K562 (cell line): Measurements from ENCODE around the gene HEMGN. TPM values are rescaled to one million over a fixed set of nuclear protein-coding genes. Genes with fewer than 3 reads are reported as not detected.

ENCODE experiments used
- ARID3A ChIP-seq: IDR thresholded peaks from 2 replicates; pipeline ENCODE4 v1.6.1; 2012; ENCODE audit warnings: low read depth, low read length, improper control_type of control experiment, borderline replicate concordance
- REST ChIP-seq, 2 experiments: fragments of 450-650 bp; formaldehyde crosslinking in 1 of 2; IDR thresholded peaks; 2 replicates each; pipeline versions ENCODE4 v1.4.0 to v1.6.1; 2014 to 2020; ENCODE audit warnings: mild to moderate bottlenecking in 2 of 2, borderline replicate concordance in 1 of 2, low read depth in 1 of 2
- SRF ChIP-seq, 2 experiments: fragments of 250-450, 450-650 bp in 1 of 2; sonication (Bioruptor Pico) in 1 of 2; sonication (generic) in 1 of 2; formaldehyde crosslinking; IDR thresholded peaks; 2 replicates each; pipeline versions ENCODE4 v1.5.0 to v1.5.1; 2020 to 2022; ENCODE audit warnings: mild to moderate bottlenecking in 1 of 2, missing genetic modification reagents in 1 of 2
- TCF7L2 ChIP-seq: fragments of 150-350 bp; IDR thresholded peaks from 2 replicates; pipeline ENCODE4 v1.6.1; 2016; ENCODE audit warnings: low read depth, mild to moderate bottlenecking, low read length, moderate library complexity
- TEAD4 ChIP-seq, 2 experiments: sonication (generic) in 1 of 2; formaldehyde crosslinking in 1 of 2; IDR thresholded peaks; 2 replicates each; pipeline versions ENCODE4 v1.6.1 to v1.8.0; 2012 to 2022; ENCODE audit warnings: borderline replicate concordance in 1 of 2, inconsistent platforms in 1 of 2, low read length in 1 of 2, mild to moderate bottlenecking in 1 of 2, missing genetic modification reagents in 1 of 2
- U2AF1 ChIP-seq: fragments of 200-400 bp; formaldehyde crosslinking; optimal IDR thresholded peaks from 2 replicates; pipeline ENCODE3; 2017; ENCODE audit warnings: mild to moderate bottlenecking, low read depth, low read length, moderate library complexity
- polyA plus RNA-seq, 8 experiments: library from polyadenylated mRNA; depleted of rRNA in 4 of 8; stranded (reverse) in 5 of 8; unstranded in 3 of 8; fragments of >200 nt; fragmentation: Nextera tagmentation in 2 of 8; fragmentation: Illumina TruSeq in 1 of 8; extraction: Ambion mirVana in 2 of 8; extraction: Trizol in 1 of 8; gene quantifications; 2 replicates each; pipeline versions ENCODE4 v1.2.1 to v1.2.3, GENCODE V29; 2011 to 2014; ENCODE audit warnings: inconsistent platforms in 1 of 8, missing spikeins in 1 of 8
- total RNA-seq, 7 experiments: library from RNA; depleted of rRNA in 6 of 7; stranded (reverse); fragments of >200 nt in 6 of 7; fragmentation: Illumina TruSeq in 2 of 7; extraction: Trizol in 2 of 7; gene quantifications; 2 replicates each; pipeline versions ENCODE4 v1.2.1 to v1.2.3, GENCODE V29; 2011 to 2021; ENCODE audit warnings: low replicate concordance in 1 of 7
- TF ChIP-seq, protein P1 (sequence below): sonication (generic); formaldehyde crosslinking; IDR thresholded peaks from 2 replicates; pipeline ENCODE4 v1.8.1; 2023; ENCODE audit warnings: mild to moderate bottlenecking, missing genetic modification reagents
- TF ChIP-seq, protein P2 (sequence below): fragments of 250-450 bp; sonication (Bioruptor Pico); IDR thresholded peaks from 2 replicates; pipeline ENCODE4 v1.4.0; 2020; ENCODE audit warnings: mild to moderate bottlenecking, moderate library complexity, borderline replicate concordance

Gene HEMGN
- total and polyA plus RNA-seq, 9 of the 15 experiments (the other 6 are each of a cell fraction or from before 2014, with no cell fraction given): 56.3 to 258 (median 137) TPM

GRCh38 chr9:97923529-97924108, 14.4 kb downstream of the HEMGN start (continued):
- TF ChIP-seq REST (IDR thresholded peaks at IDR 0.05; ENCODE audit: borderline replicate concordance) (peak; percentile 85), REST (CRISPR knock-in tag; IDR thresholded peaks at IDR 0.05; ENCODE audit: low read depth) (no peak), SRF (CRISPR knock-in tag; IDR thresholded peaks at IDR 0.05) (0 out of 4 replicates have a peak, but pooled peaks of 1 of the 2 experiments have one; percentile 15), ARID3A (peak; percentile 98), TEAD4 (IDR thresholded peaks at IDR 0.05; ENCODE audit: low read length) (0 out of 2 replicates have a peak, but pooled peaks have one; percentile 12), TEAD4 (CRISPR knock-in tag; IDR thresholded peaks at IDR 0.05; ENCODE audit: borderline replicate concordance) (no peak), U2AF1 (no peak), TCF7L2 (no peak)
- TF ChIP-seq, protein P1, sequence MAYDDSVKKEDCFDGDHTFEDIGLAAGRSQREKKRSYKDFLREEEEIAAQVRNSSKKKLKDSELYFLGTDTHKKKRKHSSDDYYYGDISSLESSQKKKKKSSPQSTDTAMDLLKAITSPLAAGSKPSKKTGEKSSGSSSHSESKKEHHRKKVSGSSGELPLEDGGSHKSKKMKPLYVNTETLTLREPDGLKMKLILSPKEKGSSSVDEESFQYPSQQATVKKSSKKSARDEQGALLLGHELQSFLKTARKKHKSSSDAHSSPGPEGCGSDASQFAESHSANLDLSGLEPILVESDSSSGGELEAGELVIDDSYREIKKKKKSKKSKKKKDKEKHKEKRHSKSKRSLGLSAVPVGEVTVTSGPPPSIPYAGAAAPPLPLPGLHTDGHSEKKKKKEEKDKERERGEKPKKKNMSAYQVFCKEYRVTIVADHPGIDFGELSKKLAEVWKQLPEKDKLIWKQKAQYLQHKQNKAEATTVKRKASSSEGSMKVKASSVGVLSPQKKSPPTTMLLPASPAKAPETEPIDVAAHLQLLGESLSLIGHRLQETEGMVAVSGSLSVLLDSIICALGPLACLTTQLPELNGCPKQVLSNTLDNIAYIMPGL: no peak
- TF ChIP-seq, protein P2, sequence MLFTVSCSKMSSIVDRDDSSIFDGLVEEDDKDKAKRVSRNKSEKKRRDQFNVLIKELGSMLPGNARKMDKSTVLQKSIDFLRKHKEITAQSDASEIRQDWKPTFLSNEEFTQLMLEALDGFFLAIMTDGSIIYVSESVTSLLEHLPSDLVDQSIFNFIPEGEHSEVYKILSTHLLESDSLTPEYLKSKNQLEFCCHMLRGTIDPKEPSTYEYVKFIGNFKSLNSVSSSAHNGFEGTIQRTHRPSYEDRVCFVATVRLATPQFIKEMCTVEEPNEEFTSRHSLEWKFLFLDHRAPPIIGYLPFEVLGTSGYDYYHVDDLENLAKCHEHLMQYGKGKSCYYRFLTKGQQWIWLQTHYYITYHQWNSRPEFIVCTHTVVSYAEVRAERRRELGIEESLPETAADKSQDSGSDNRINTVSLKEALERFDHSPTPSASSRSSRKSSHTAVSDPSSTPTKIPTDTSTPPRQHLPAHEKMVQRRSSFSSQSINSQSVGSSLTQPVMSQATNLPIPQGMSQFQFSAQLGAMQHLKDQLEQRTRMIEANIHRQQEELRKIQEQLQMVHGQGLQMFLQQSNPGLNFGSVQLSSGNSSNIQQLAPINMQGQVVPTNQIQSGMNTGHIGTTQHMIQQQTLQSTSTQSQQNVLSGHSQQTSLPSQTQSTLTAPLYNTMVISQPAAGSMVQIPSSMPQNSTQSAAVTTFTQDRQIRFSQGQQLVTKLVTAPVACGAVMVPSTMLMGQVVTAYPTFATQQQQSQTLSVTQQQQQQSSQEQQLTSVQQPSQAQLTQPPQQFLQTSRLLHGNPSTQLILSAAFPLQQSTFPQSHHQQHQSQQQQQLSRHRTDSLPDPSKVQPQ (CRISPR knock-in tag): no peak
